ENCODE data around the gene RNF213.

The RNF213 gene

GRCh38 chr17:80416940-80417293, 156.3 kb downstream of the RNF213 start:
- Histone ChIP-seq H3K4me2 (ENCODE audit: low read length) (no peak overlapping the region), H2BK5ac (ENCODE audit: low read depth, low read length, poor library complexity) (no peak overlapping the region), H3K27me3 (ENCODE audit: insufficient read depth, low read length) (no peaks in the 10 kb centered on the region), H3K14ac (ENCODE audit: low read length) (no peak overlapping the region), H3K4ac (ENCODE audit: low read depth, low read length) (no peak overlapping the region), H2BK120ac (ENCODE audit: insufficient read depth, low read length, poor library complexity) (no peak overlapping the region), H3K4me1 (ENCODE audit: control insufficient read depth in 1 of 2, insufficient read depth in 2 of 2, low read length in 2 of 2) (peaks cover 5 to 9% of the 10 kb centered on the region in 2 experiments), H4K91ac (ENCODE audit: low read depth, low read length) (no peak overlapping the region), H3K36me3 (ENCODE audit: control insufficient read depth in 1 of 2, insufficient read depth in 2 of 2, low read length in 2 of 2) (peaks cover 11 to 23% of the 10 kb centered on the region in 2 experiments), H2AK5ac (ENCODE audit: low read length) (no peak overlapping the region), H3K9ac (ENCODE audit: low read length) (no peak overlapping the region), H3K9me3 (ENCODE audit: insufficient read depth, low read depth, low read length) (no peaks in the 10 kb centered on the region), H2AFZ (ENCODE audit: insufficient read depth, low read length, poor library complexity) (no peak overlapping the region), H3K79me2 (ENCODE audit: control insufficient read depth, insufficient read depth, low read length, poor library complexity) (peaks cover 6% of the 10 kb centered on the region), H3K23ac (ENCODE audit: low read length) (no peak overlapping the region), H2BK12ac (ENCODE audit: low read length) (no peak overlapping the region), H3K79me1 (ENCODE audit: low read length) (peaks cover 8% of the 10 kb centered on the region), H3K27ac (ENCODE audit: low read depth, low read length) (no peak overlapping the region), H3K18ac (ENCODE audit: low read length) (no peak overlapping the region), H4K12ac (ENCODE audit: low read depth, low read length) (no peak overlapping the region), H3K4me3 (ENCODE audit: low read depth, low read length) (no peak overlapping the region), H4K8ac (ENCODE audit: low read depth, low read length) (no peak overlapping the region)
- no CpG with 5 or more reads among the region's 6 CpGs for WGBS (ENCODE audit: extremely low coverage, insufficient coverage, insufficient read length)
- no peak for DNase-seq

GRCh38 chr17:80418589-80418988, 157.9 kb downstream of the RNF213 start:
- Histone ChIP-seq H3K23ac (ENCODE audit: low read length) (no peak overlapping the region), H3K4me1 (ENCODE audit: control insufficient read depth in 1 of 2, insufficient read depth in 2 of 2, low read length in 2 of 2) (peaks cover 5 to 9% of the 10 kb centered on the region in 2 experiments), H4K12ac (ENCODE audit: low read depth, low read length) (no peak overlapping the region), H2BK5ac (ENCODE audit: low read depth, low read length, poor library complexity) (no peak overlapping the region), H3K79me2 (ENCODE audit: control insufficient read depth, insufficient read depth, low read length, poor library complexity) (peaks cover 6% of the 10 kb centered on the region), H3K9ac (ENCODE audit: low read length) (no peak overlapping the region), H2AFZ (ENCODE audit: insufficient read depth, low read length, poor library complexity) (no peak overlapping the region), H4K8ac (ENCODE audit: low read depth, low read length) (no peak overlapping the region), H3K9me3 (ENCODE audit: insufficient read depth, low read depth, low read length) (no peaks in the 10 kb centered on the region), H3K36me3 (ENCODE audit: control insufficient read depth in 1 of 2, insufficient read depth in 2 of 2, low read length in 2 of 2) (peaks cover 11 to 23% of the 10 kb centered on the region in 2 experiments), H3K14ac (ENCODE audit: low read length) (no peak overlapping the region), H3K4me2 (ENCODE audit: low read length) (no peak overlapping the region), H4K91ac (ENCODE audit: low read depth, low read length) (no peak overlapping the region), H2BK120ac (ENCODE audit: insufficient read depth, low read length, poor library complexity) (no peak overlapping the region), H3K18ac (ENCODE audit: low read length) (no peak overlapping the region), H3K27ac (ENCODE audit: low read depth, low read length) (no peak overlapping the region), H3K4ac (ENCODE audit: low read depth, low read length) (no peak overlapping the region), H2BK12ac (ENCODE audit: low read length) (no peak overlapping the region), H3K27me3 (ENCODE audit: insufficient read depth, low read length) (no peaks in the 10 kb centered on the region), H2AK5ac (ENCODE audit: low read length) (no peak overlapping the region), H3K4me3 (ENCODE audit: low read depth, low read length) (no peak overlapping the region), H3K79me1 (ENCODE audit: low read length) (peaks cover 8% of the 10 kb centered on the region)
- no CpG with 5 or more reads among the region's 11 CpGs for WGBS (ENCODE audit: extremely low coverage, insufficient coverage, insufficient read length)
- DNase-seq: no peak

GRCh38 chr17:80419255-80419654, 158.6 kb downstream of the RNF213 start:
- H2BK5ac ChIP-seq (ENCODE audit: low read depth, low read length, poor library complexity): no peak overlapping the region
- H3K14ac ChIP-seq (ENCODE audit: low read length): no peak overlapping the region
- no peak overlapping the region for H4K91ac ChIP-seq (ENCODE audit: low read depth, low read length)
- no CpG with 5 or more reads among the region's 11 CpGs for WGBS (ENCODE audit: extremely low coverage, insufficient coverage, insufficient read length)
- H3K36me3 ChIP-seq (ENCODE audit: control insufficient read depth in 1 of 2, insufficient read depth in 2 of 2, low read length in 2 of 2): peaks cover 11 to 23% of the 10 kb centered on the region in 2 experiments
- no peak overlapping the region for H3K23ac ChIP-seq (ENCODE audit: low read length)
- H3K27ac ChIP-seq (ENCODE audit: low read depth, low read length): no peak overlapping the region
- no peak for DNase-seq
- H2BK120ac ChIP-seq (ENCODE audit: insufficient read depth, low read length, poor library complexity): no peak overlapping the region
- no peak overlapping the region for H3K4me3 ChIP-seq (ENCODE audit: low read depth, low read length)
- H3K4me1 ChIP-seq (ENCODE audit: control insufficient read depth in 1 of 2, insufficient read depth in 2 of 2, low read length in 2 of 2): peaks cover 3 to 7% of the 10 kb centered on the region in 2 experiments
- no peak overlapping the region for H2AFZ ChIP-seq (ENCODE audit: insufficient read depth, low read length, poor library complexity)
- no peak overlapping the region for H3K18ac ChIP-seq (ENCODE audit: low read length)
- no peak overlapping the region for H4K12ac ChIP-seq (ENCODE audit: low read depth, low read length)
- H3K4ac ChIP-seq (ENCODE audit: low read depth, low read length): no peak overlapping the region
- no peak overlapping the region for H2AK5ac ChIP-seq (ENCODE audit: low read length)
- no peaks in the 10 kb centered on the region for H3K27me3 ChIP-seq (ENCODE audit: insufficient read depth, low read length)
- H3K79me2 ChIP-seq (ENCODE audit: control insufficient read depth, insufficient read depth, low read length, poor library complexity): peaks cover 6% of the 10 kb centered on the region
- H4K8ac ChIP-seq (ENCODE audit: low read depth, low read length): no peak overlapping the region
- peaks cover 8% of the 10 kb centered on the region for H3K79me1 ChIP-seq (ENCODE audit: low read length)
- no peaks in the 10 kb centered on the region for H3K9me3 ChIP-seq (ENCODE audit: insufficient read depth, low read depth, low read length)
- no peak overlapping the region for H3K9ac ChIP-seq (ENCODE audit: low read length)
- H2BK12ac ChIP-seq (ENCODE audit: low read length): no peak overlapping the region
- H3K4me2 ChIP-seq (ENCODE audit: low read length): no peak overlapping the region

- Histone ChIP-seq H4K91ac (ENCODE audit: low read depth, low read length) (no peak overlapping the region), H2AK5ac (ENCODE audit: low read length) (no peak overlapping the region), H3K36me3 (ENCODE audit: control insufficient read depth in 1 of 2, insufficient read depth in 2 of 2, low read length in 2 of 2) (peaks cover 11 to 23% of the 10 kb centered on the region in 2 experiments), H3K79me2 (ENCODE audit: control insufficient read depth, insufficient read depth, low read length, poor library complexity) (no peaks in the 10 kb centered on the region), H2BK120ac (ENCODE audit: insufficient read depth, low read length, poor library complexity) (no peak overlapping the region), H3K18ac (ENCODE audit: low read length) (no peak overlapping the region), H3K4me3 (ENCODE audit: low read depth, low read length) (no peak overlapping the region), H2AFZ (ENCODE audit: insufficient read depth, low read length, poor library complexity) (no peak overlapping the region), H4K12ac (ENCODE audit: low read depth, low read length) (no peak overlapping the region), H3K14ac (ENCODE audit: low read length) (no peak overlapping the region), H3K27ac (ENCODE audit: low read depth, low read length) (no peak overlapping the region), H3K23ac (ENCODE audit: low read length) (no peak overlapping the region), H3K4me1 (ENCODE audit: control insufficient read depth in 1 of 2, insufficient read depth in 2 of 2, low read length in 2 of 2) (no peaks in the 10 kb centered on the region), H4K8ac (ENCODE audit: low read depth, low read length) (no peak overlapping the region), H3K27me3 (ENCODE audit: insufficient read depth, low read length) (no peaks in the 10 kb centered on the region), H2BK5ac (ENCODE audit: low read depth, low read length, poor library complexity) (no peak overlapping the region), H3K79me1 (ENCODE audit: low read length) (no peaks in the 10 kb centered on the region), H3K9me3 (ENCODE audit: insufficient read depth, low read depth, low read length) (no peaks in the 10 kb centered on the region), H3K4ac (ENCODE audit: low read depth, low read length) (no peak overlapping the region), H3K9ac (ENCODE audit: low read length) (no peak overlapping the region), H3K4me2 (ENCODE audit: low read length) (no peak overlapping the region), H2BK12ac (ENCODE audit: low read length) (no peak overlapping the region)
- no CpG with 5 or more reads among the region's 20 CpGs for WGBS (ENCODE audit: extremely low coverage, insufficient coverage, insufficient read length)
- peak; percentile 25 to 51 for DNase-seq
Measured at GRCh38 chr17:80421381-80422090, 160.9 kb downstream of the RNF213 start.
